AG09309 (cell line): Measurements from ENCODE around the gene GEMIN4.
"Not testable (repeated sequence)": the region's sequence is repeated elsewhere in the genome, so short reads cannot be mapped to it uniquely, and the experiment has no call there.

Source experiments
- DNase-seq: peaks from one replicate; pipeline ENCODE4 v3.0.0-alpha.2; 2010; ENCODE audit warnings: low read depth
- H3K4me3 ChIP-seq: 2 replicates; pipeline ENCODE4 v1.5.1; 2011; ENCODE audit warnings: mild to moderate bottlenecking, low read depth, low read length, moderate library complexity; ENCODE audit not compliant: control insufficient read depth
- CTCF ChIP-seq: IDR thresholded peaks from 2 replicates; pipeline ENCODE4 v1.5.1; 2011; ENCODE audit warnings: mild to moderate bottlenecking, low read depth, low read length, inconsistent platforms; ENCODE audit not compliant: insufficient read depth, control insufficient read depth; ENCODE audit errors: missing control alignments

GEMIN4 gene

DNA sequence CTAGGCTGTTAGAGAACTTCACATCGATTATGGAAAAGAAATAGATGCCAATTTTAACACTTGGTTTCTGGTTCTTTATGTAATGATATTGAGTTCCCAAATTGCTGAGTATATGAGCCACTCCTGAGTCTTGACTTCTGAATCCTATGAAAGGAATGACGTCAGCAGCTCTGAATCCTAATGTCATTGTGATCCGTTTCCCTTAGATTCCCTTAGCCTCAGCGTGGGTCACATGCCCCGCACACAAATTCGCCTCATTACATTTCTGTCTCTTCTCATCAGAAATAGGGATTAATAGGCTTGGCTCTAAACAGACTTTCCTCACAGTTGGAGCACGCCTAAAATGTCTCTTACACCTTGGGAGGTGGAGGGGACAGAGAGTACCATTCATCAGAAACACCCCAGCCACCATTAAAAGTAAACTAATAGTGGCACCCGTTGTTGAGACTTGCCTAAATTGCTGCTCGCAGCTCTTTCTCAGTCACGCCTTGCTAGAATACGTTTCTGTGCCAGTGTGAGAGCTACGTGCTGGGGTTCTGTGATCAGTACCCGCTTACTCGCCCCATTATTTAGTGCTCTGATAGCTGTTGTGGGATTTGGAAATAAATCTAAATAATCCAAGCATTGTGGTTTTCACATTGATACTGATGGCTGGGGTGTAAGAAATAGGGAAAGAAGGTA is 37.2 kb upstream of the GEMIN4 start:
- no peak for TF ChIP-seq CTCF
- no peak for DNase-seq

GRCh38 chr17:788551-788950 is 36.5 kb upstream of the GEMIN4 start:
- no peak overlapping the region for H3K4me3 ChIP-seq
- TF ChIP-seq CTCF: no peak
- DNase-seq: no peak

More for the DNA sequence above, 37.2 kb upstream of the GEMIN4 start:
- H3K4me3 ChIP-seq: no peak overlapping the region

- no peak for TF ChIP-seq CTCF
- DNase-seq: no peak
- no peak overlapping the region for H3K4me3 ChIP-seq
These were observed 35.7 kb upstream of the GEMIN4 start for GRCh38 chr17:787641-788221.

DNA sequence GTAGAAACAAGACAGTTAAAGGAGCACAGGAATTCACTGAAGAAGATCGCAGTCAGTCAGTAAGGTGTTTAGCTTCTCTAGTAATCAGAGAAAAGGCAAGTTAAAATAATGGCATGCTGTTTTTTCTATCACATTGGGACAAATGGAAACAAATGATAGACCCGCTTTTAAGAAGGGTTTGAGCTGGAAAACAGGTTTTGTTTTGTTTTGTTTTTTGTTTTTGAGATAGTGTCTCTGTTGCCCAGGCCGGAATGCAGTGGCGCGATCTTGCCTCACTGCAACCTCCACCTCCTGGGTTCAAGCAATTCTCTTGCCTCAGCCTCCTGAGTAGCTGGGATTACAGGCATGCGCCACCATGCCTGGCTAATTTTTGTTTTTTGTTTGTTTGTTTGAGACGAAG is 33.8 kb upstream of the GEMIN4 start:
- not testable (repeated sequence) for H3K4me3 ChIP-seq, DNase-seq

GRCh38 chr17:784143-784542 is 32.1 kb upstream of the GEMIN4 start:
- DNase-seq: no peak
- no peak overlapping the region for H3K4me3 ChIP-seq
- no peak for TF ChIP-seq CTCF

GRCh38 chr17:781805-782731 is 30.0 kb upstream of the GEMIN4 start, which contains the start of the genes GLOD4 and MRM3:
GLOD4 (minus strand) TSS chr17:782280; CDS start chr17:782255, 25 bp downstream.
MRM3 (plus strand) TSS chr17:782353; CDS start chr17:782379, 26 bp downstream.
- H3K4me3 ChIP-seq: peak within 1 kb of the TSS; percentile 96
- TF ChIP-seq CTCF: no peak
- DNase-seq: peak; percentile 24

- TF ChIP-seq CTCF: no peak
- no peak overlapping the region for H3K4me3 ChIP-seq
- no peak for DNase-seq
These were observed 26.0 kb upstream of the GEMIN4 start for GRCh38 chr17:778096-778495.
